ENCODE results near the gene CHAC1. TPM values are rescaled to one million over a fixed set of nuclear protein-coding genes. Genes with fewer than 3 reads are reported as not detected.
A peak's percentile ranks its signal among the peaks of the same experiment; 100 is the strongest.
"Not testable (repeated sequence)": the region's sequence is repeated elsewhere in the genome, so short reads cannot be mapped to it uniquely, and the experiment has no call there.

CHAC1 gene
- total RNA-seq, 1 donor from 2014 or later = 28.5 TPM

GRCh38 chr15:40948706-40949473 lies 4.4 kb upstream of the CHAC1 start:
- H3K4me1 ChIP-seq = peaks cover 4 to 5% of the 10 kb centered on the region in 2 donors
- no peaks in the 10 kb centered on the region for H3K9me3 ChIP-seq
- no peak for DNase-seq (ENCODE audit: low spot score in 2 of 2)
- no peak for TF ChIP-seq CTCF (IDR thresholded peaks at IDR 0.05)
- H3K27me3 ChIP-seq = no peaks in the 10 kb centered on the region
- intact Hi-C loops (cut with DNase I) = no loop called here
- no peaks in the 10 kb centered on the region for H3K36me3 ChIP-seq
- H3K4me3 ChIP-seq = no peak overlapping the region
- H3K27ac ChIP-seq = no peak overlapping the region

GRCh38 chr15:40949756-40950207 lies 3.5 kb upstream of the CHAC1 start:
- no peaks in the 10 kb centered on the region for H3K36me3 ChIP-seq
- H3K9me3 ChIP-seq = no peaks in the 10 kb centered on the region
- intact Hi-C loops (cut with DNase I) = no loop called here
- H3K27me3 ChIP-seq = no peaks in the 10 kb centered on the region
- TF ChIP-seq CTCF (IDR thresholded peaks at IDR 0.05) = no peak
- H3K27ac ChIP-seq = no peak overlapping the region
- no peak for DNase-seq (ENCODE audit: low spot score in 2 of 2)
- no peak overlapping the region for H3K4me3 ChIP-seq
- H3K4me1 ChIP-seq = peaks cover 4 to 10% of the 10 kb centered on the region in 2 donors

- no peaks in the 10 kb centered on the region for H3K36me3 ChIP-seq
- H3K4me3 ChIP-seq = no peak overlapping the region
- no peak overlapping the region for H3K27ac ChIP-seq
- no peak for DNase-seq (ENCODE audit: low spot score in 2 of 2)
- H3K9me3 ChIP-seq = no peaks in the 10 kb centered on the region
- intact Hi-C loops (cut with DNase I) = loop anchor here (2.0 kb wide), 1 partner anchor 45 kb away; no protein-coding TSS in a partner anchor
- H3K27me3 ChIP-seq = no peaks in the 10 kb centered on the region
- H3K4me1 ChIP-seq = peaks cover 7 to 23% of the 10 kb centered on the region in 2 donors
- TF ChIP-seq CTCF (IDR thresholded peaks at IDR 0.05) = no peak
Measured at GRCh38 chr15:40951764-40952163, 1.5 kb upstream of the CHAC1 start.

- Histone ChIP-seq H3K4me3 (peak overlapping the region; percentile 64 to 96), H3K9me3 (no peaks in the 10 kb centered on the region), H3K4me1 (peaks cover 7 to 29% of the 10 kb centered on the region in 2 donors), H3K27ac (peak overlapping the region; percentile 80 to 82), H3K36me3 (no peaks in the 10 kb centered on the region), H3K27me3 (no peaks in the 10 kb centered on the region)
- no peak for DNase-seq (ENCODE audit: low spot score in 2 of 2)
- intact Hi-C loops (cut with DNase I) = loop anchor here (2.0 kb wide), 1 partner anchor 46 kb away; no protein-coding TSS in a partner anchor
- no peak for TF ChIP-seq CTCF (IDR thresholded peaks at IDR 0.05)
Measured at GRCh38 chr15:40952301-40952900, 870 bp upstream of the CHAC1 start.

GRCh38 chr15:40953713-40954074 lies 423 bp downstream of the CHAC1 start:
- Histone ChIP-seq H3K4me3 (peak overlapping the region; percentile 64 to 96), H3K27ac (peak overlapping the region; percentile 80 to 88), H3K4me1 (peaks cover 7 to 36% of the 10 kb centered on the region in 2 donors), H3K9me3 (no peaks in the 10 kb centered on the region), H3K36me3 (no peaks in the 10 kb centered on the region), H3K27me3 (no peaks in the 10 kb centered on the region)
- intact Hi-C loops (cut with DNase I) = loop anchor here (1.0 to 2.0 kb wide), 3 partner anchors 11 to 47 kb away; no protein-coding TSS in a partner anchor
- no peak for TF ChIP-seq CTCF (IDR thresholded peaks at IDR 0.05)
- no peak for DNase-seq (ENCODE audit: low spot score in 2 of 2)

GRCh38 chr15:40954158-40954848 lies 1.0 kb downstream of the CHAC1 start:
- DNase-seq (ENCODE audit: low spot score in 2 of 2); H3K36me3 ChIP-seq; intact Hi-C loops (cut with DNase I); H3K9me3 ChIP-seq; H3K27me3 ChIP-seq: not testable (repeated sequence)
- H3K4me3 ChIP-seq = peak overlapping the region in 1 of 2 donors; percentile 96
- H3K27ac ChIP-seq = peak overlapping the region in 1 of 2 donors; percentile 88
- H3K4me1 ChIP-seq = peaks cover 7 to 36% of the 10 kb centered on the region in 2 donors

Data from ascending aorta (tissue), 2 donors.